ENCODE measurements around the gene CIDEA. TPM values are rescaled to one million over a fixed set of nuclear protein-coding genes. Genes with fewer than 3 reads are reported as not detected.

CIDEA gene
- total RNA-seq, 1 experiment from 2014 or later = not detected

GRCh38 chr18:12307701-12308385 is 53.7 kb downstream of the CIDEA start, which contains the start of gene TUBB6:
TUBB6 (plus strand) TSS chr18:12308241; CDS start chr18:12308293, 52 bp downstream.
- peaks cover 4% of the 10 kb centered on the region; the same call in 1 of the 2 replicates for H3K4me1 ChIP-seq (ENCODE audit: insufficient read depth, low read length)
- peaks cover 5 to 12% of the 10 kb centered on the region in 2 experiments; a peak in 4 of 5 replicates for H3K9me3 Mint-ChIP-seq
- H4K8ac ChIP-seq (replicated peaks; ENCODE audit: insufficient read length, low read depth, low read length) = no peak within 1 kb of the TSS
- H2BK15ac ChIP-seq (ENCODE audit: low read depth, low read length) = no peak within 1 kb of the TSS
- peaks cover 7% of the 10 kb centered on the region; the same call in 1 of the 2 replicates for H3K27me3 ChIP-seq (ENCODE audit: insufficient read depth, low read length)
- no peak within 1 kb of the TSS for H3K4ac ChIP-seq (ENCODE audit: low read depth, low read length)
- no peak within 1 kb of the TSS for H4K5ac ChIP-seq (ENCODE audit: insufficient read length, low read depth, low read length)
- no peak within 1 kb of the TSS for H2AK5ac ChIP-seq (ENCODE audit: insufficient read length, low read length)
- no peak within 1 kb of the TSS for H4K91ac ChIP-seq (ENCODE audit: insufficient read length, low read depth, low read length)
- peak within 1 kb of the TSS; percentile 81 to 89 for H3K4me3 Mint-ChIP-seq
- no peak within 1 kb of the TSS for H2BK120ac ChIP-seq (ENCODE audit: low read depth, low read length, poor library complexity, severe bottlenecking)
- H2BK12ac ChIP-seq (ENCODE audit: insufficient read length, low read depth, low read length) = no peak within 1 kb of the TSS
- H3K4me1 Mint-ChIP-seq = peaks cover 25 to 31% of the 10 kb centered on the region in 2 experiments
- H3K79me1 ChIP-seq (ENCODE audit: insufficient read depth, low read depth, low read length, poor library complexity, severe bottlenecking) = no peaks in the 10 kb centered on the region
- peak within 1 kb of the TSS in 1 of 3 experiments; percentile 94; a peak in 1 of 7 replicates for H3K27ac Mint-ChIP-seq
- H4K20me1 ChIP-seq (ENCODE audit: control insufficient read depth, insufficient read depth, insufficient read length) = no peaks in the 10 kb centered on the region
- no peak within 1 kb of the TSS for H3T11ph ChIP-seq (ENCODE audit: low read length)
- peaks cover 14% of the 10 kb centered on the region for H3K23me2 ChIP-seq (ENCODE audit: insufficient read length, low read depth, low read length, poor library complexity, severe bottlenecking)
- WGBS (ENCODE audit: extremely low coverage, insufficient read length, low lambda C conversion rate) = no CpG with 5 or more reads among the region's 88 CpGs
- peaks cover 32% of the 10 kb centered on the region for H3K27me3 Mint-ChIP-seq (ENCODE audit: low read depth)
- peak within 1 kb of the TSS; percentile 62 for H3K9ac ChIP-seq (ENCODE audit: extremely low read depth, insufficient read length, low read length)
- H3K79me2 ChIP-seq (ENCODE audit: insufficient read depth, low read length) = peaks cover 2% of the 10 kb centered on the region; the same call in 1 of the 2 replicates
- peak; percentile 66 for DNase-seq
- H3K36me3 Mint-ChIP-seq (ENCODE audit: insufficient read depth in 1 of 3, low read depth in 3 of 3) = peaks cover 29 to 33% (median 32%) of the 10 kb centered on the region in 3 experiments
- no peak within 1 kb of the TSS for H3K56ac ChIP-seq (ENCODE audit: insufficient read length, low read depth, low read length)
- peak within 1 kb of the TSS; percentile 83 for H3K14ac ChIP-seq (ENCODE audit: insufficient read depth, low read length)
- no peak within 1 kb of the TSS for H3K27ac ChIP-seq (ENCODE audit: insufficient read length, low read depth, low read length)
- H3K23ac ChIP-seq (ENCODE audit: insufficient read length, low read depth, low read length) = no peak within 1 kb of the TSS
- H3K4me2 ChIP-seq (ENCODE audit: insufficient read depth, insufficient read length, low read length) = peak within 1 kb of the TSS; percentile 66
- no peak for TF ChIP-seq CTCF (conservative IDR thresholded peaks at IDR 0.05)
- H2BK5ac ChIP-seq (ENCODE audit: insufficient read length, low read length) = no peak within 1 kb of the TSS
- H2BK20ac ChIP-seq (ENCODE audit: low read depth, low read length, poor library complexity, severe bottlenecking) = no peak within 1 kb of the TSS
- H3K9me3 ChIP-seq (ENCODE audit: control insufficient read depth, low read depth, low read length) = peaks cover 4% of the 10 kb centered on the region
- no peak within 1 kb of the TSS for H3K18ac ChIP-seq (ENCODE audit: insufficient read length, low read depth, low read length)
- no peak within 1 kb of the TSS for H2AFZ ChIP-seq (ENCODE audit: low read length)
